Fibroblast of lung (primary cell): ENCODE results near the gene C16orf74. TPM values are rescaled to one million over a fixed set of nuclear protein-coding genes. Genes with fewer than 3 reads are reported as not detected.
A peak's percentile ranks its signal among the peaks of the same experiment; 100 is the strongest.

Experiments
- DNase-seq, 2 donors: peaks; one replicate each; pipeline versions ENCODE4 v3.0.0 to v3.0.0-alpha.2; 2010; ENCODE audit warnings: low read depth in 2 of 2
- H2AFZ ChIP-seq: 2 replicates; pipeline ENCODE4 v1.5.1; 2012; ENCODE audit warnings: low read length, control low read depth, inconsistent platforms
- H3K27ac ChIP-seq: 2 replicates; pipeline ENCODE4 v1.5.1; 2011; ENCODE audit warnings: low read length, control low read depth; ENCODE audit not compliant: insufficient read depth
- H3K27me3 ChIP-seq: 2 replicates; pipeline ENCODE4 v1.5.1; 2011; ENCODE audit warnings: mild to moderate bottlenecking, low read length; ENCODE audit not compliant: control insufficient read depth, insufficient read depth
- H3K36me3 ChIP-seq: 2 replicates; pipeline ENCODE4 v1.5.1; 2011; ENCODE audit warnings: low read length; ENCODE audit not compliant: control insufficient read depth, insufficient read depth
- H3K4me1 ChIP-seq: 2 replicates; pipeline ENCODE4 v1.5.1; 2011; ENCODE audit warnings: low read length; ENCODE audit not compliant: control insufficient read depth, insufficient read depth; ENCODE audit errors: extremely low read depth
- H3K4me2 ChIP-seq: 2 replicates; pipeline ENCODE4 v1.5.1; 2011; ENCODE audit warnings: low read length, control low read depth; ENCODE audit not compliant: insufficient read depth; ENCODE audit errors: extremely low read depth
- H3K4me3 ChIP-seq, 4 experiments: fragments of 200-600 bp in 1 of 4; sonication (generic) in 1 of 4; replicated peaks in 1 of 4; 2 replicates each; pipeline ENCODE4 v1.5.1; 2011 to 2016; ENCODE audit warnings: low read length in 4 of 4, low read depth in 3 of 4, mild to moderate bottlenecking in 3 of 4, control low read depth in 2 of 4, inconsistent platforms in 1 of 4, mixed read lengths in 1 of 4; ENCODE audit not compliant: insufficient read depth in 1 of 4; ENCODE audit errors: control extremely low read depth in 1 of 4
- H3K79me2 ChIP-seq: 2 replicates; pipeline ENCODE4 v1.5.1; 2012; ENCODE audit warnings: mild to moderate bottlenecking, low read length, inconsistent platforms; ENCODE audit not compliant: control insufficient read depth, insufficient read depth
- H3K9ac ChIP-seq: 2 replicates; pipeline ENCODE4 v1.5.1; 2011; ENCODE audit warnings: mild to moderate bottlenecking, low read length, control low read depth; ENCODE audit not compliant: insufficient read depth
- H3K9me3 ChIP-seq: 2 replicates; pipeline ENCODE4 v1.5.1; 2012; ENCODE audit warnings: low read depth, low read length; ENCODE audit not compliant: control insufficient read depth, insufficient read depth
- H4K20me1 ChIP-seq: 2 replicates; pipeline ENCODE4 v1.5.1; 2011; ENCODE audit warnings: low read length; ENCODE audit not compliant: control insufficient read depth, insufficient read depth; ENCODE audit errors: extremely low read depth
- EZH2 ChIP-seq: IDR thresholded peaks from 2 replicates; pipeline ENCODE4 v1.5.1; 2012; ENCODE audit warnings: low read length, control low read depth, mild to moderate bottlenecking; ENCODE audit errors: missing control alignments
- polyA plus RNA-seq, 2 donors: library from polyadenylated mRNA; depleted of rRNA in 1 of 2; stranded (reverse) in 1 of 2; unstranded in 1 of 2; fragments of >200 nt; gene quantifications; 2 replicates each; pipeline ENCODE4 v1.2.1, GENCODE V29; 2011 to 2012; ENCODE audit warnings: missing spikeins in 1 of 2
- total RNA-seq: library from RNA; depleted of rRNA; stranded (reverse); fragments of >200 nt; gene quantifications from 2 replicates; pipeline ENCODE4 v1.2.1, GENCODE V29; 2014
- TF ChIP-seq, protein P1 (sequence below), 2 donors: IDR thresholded peaks in 1 of 2; conservative IDR thresholded peaks in 1 of 2; 1 replicate in 1 of 2; 2 replicates in 1 of 2; pipeline ENCODE4 v1.5.1; 2011 to 2012; ENCODE audit warnings: low read length in 2 of 2, control low read depth in 1 of 2, inconsistent platforms in 1 of 2, low read depth in 1 of 2, mild to moderate bottlenecking in 1 of 2

Gene C16orf74
- total and polyA plus RNA-seq, 2 donors (not counting 1 experiment from before 2014, with no cell fraction given): 4.6 to 6.4 TPM

DNA sequence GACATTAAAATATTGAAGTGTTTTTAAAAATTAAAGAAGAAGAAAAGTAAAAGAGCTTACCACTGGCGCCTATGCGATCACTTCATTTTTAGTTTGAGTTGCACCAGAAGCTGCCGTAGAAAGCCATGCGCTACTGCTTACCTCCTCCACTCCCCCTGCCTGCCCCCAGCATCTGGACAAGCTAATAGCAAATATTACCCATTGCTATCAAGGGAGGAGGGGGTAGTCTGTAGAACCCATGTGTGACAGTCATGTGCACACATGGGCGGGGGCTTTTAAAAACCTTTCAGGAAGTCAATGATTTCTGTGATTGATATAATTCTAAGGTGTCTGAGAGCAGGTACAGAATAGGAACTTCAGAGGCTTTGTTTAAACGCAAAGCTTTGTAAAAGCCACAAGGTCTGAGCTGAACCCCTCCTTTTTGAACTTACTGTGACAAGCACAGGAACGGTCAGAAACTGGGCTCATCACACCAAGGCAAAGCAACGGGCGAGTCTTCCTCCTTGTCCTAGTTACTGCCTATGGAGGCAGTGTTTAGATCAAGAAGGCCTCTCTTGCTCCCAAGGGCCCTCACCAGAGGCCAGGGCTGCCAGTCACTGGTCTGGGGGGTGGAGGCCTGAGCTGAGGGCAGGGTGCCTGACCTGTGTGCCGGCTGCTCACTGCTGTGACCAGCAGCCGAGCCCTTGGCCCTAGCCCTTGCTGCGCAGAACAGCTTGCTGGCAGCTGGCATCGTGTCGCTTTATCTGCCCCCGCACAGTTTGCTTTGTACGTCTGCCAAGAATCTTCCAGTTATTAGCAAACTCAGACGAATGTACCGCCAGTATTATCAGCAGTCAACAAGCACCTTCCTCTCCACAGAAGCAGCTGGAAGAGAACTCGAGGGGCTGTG lies 77.1 kb downstream of the C16orf74 start:
- H4K20me1 ChIP-seq: no peaks in the 10 kb centered on the region
- H3K9me3 ChIP-seq: no peaks in the 10 kb centered on the region
- H3K79me2 ChIP-seq: no peaks in the 10 kb centered on the region
- no peak overlapping the region for H3K9ac ChIP-seq
- H3K36me3 ChIP-seq: peaks cover 9% of the 10 kb centered on the region
- peak; percentile 67 to 74 for DNase-seq
- TF ChIP-seq, protein P1, sequence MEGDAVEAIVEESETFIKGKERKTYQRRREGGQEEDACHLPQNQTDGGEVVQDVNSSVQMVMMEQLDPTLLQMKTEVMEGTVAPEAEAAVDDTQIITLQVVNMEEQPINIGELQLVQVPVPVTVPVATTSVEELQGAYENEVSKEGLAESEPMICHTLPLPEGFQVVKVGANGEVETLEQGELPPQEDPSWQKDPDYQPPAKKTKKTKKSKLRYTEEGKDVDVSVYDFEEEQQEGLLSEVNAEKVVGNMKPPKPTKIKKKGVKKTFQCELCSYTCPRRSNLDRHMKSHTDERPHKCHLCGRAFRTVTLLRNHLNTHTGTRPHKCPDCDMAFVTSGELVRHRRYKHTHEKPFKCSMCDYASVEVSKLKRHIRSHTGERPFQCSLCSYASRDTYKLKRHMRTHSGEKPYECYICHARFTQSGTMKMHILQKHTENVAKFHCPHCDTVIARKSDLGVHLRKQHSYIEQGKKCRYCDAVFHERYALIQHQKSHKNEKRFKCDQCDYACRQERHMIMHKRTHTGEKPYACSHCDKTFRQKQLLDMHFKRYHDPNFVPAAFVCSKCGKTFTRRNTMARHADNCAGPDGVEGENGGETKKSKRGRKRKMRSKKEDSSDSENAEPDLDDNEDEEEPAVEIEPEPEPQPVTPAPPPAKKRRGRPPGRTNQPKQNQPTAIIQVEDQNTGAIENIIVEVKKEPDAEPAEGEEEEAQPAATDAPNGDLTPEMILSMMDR (conservative IDR thresholded peaks at IDR 0.05 in 1 of 2, IDR thresholded peaks at IDR 0.05 in 1 of 2; ENCODE audit: low read depth in 1 of 2, low read length in 2 of 2): no peak
- no peak for TF ChIP-seq EZH2
- H3K4me2 ChIP-seq: peak overlapping the region; percentile 26
- peaks cover 10% of the 10 kb centered on the region for H3K4me1 ChIP-seq
- H3K27me3 ChIP-seq: no peaks in the 10 kb centered on the region
- H2AFZ ChIP-seq: no peak overlapping the region
- peak overlapping the region; percentile 15 for H3K27ac ChIP-seq
- H3K4me3 ChIP-seq: no peak overlapping the region

DNA sequence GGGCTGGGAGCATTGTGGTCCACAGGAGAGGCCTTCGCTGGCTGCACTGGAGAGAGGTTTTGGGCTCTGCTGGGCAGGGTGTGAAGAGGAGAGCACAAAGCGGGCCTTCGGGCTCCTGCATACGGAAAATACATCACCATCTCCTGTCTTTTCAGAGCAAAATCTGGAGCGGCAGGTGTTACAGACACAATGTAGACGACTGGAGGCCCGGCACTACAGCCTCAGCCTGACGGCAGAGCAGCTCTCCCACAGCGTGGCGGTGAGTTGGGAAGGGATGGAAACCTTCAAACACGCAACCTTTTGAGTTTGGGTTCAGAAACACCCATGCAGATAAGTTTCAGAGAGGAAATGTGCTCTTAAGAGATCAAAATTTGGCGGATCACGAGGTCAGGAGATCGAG lies 80.1 kb downstream of the C16orf74 start:
- Histone ChIP-seq H3K4me1 (peaks cover 10% of the 10 kb centered on the region), H3K27ac (no peak overlapping the region), H3K9ac (no peak overlapping the region), H3K27me3 (no peaks in the 10 kb centered on the region), H3K4me2 (no peak overlapping the region), H4K20me1 (no peaks in the 10 kb centered on the region), H3K79me2 (no peaks in the 10 kb centered on the region), H3K4me3 (no peak overlapping the region), H3K9me3 (no peaks in the 10 kb centered on the region), H3K36me3 (peaks cover 20% of the 10 kb centered on the region), H2AFZ (no peak overlapping the region)
- TF ChIP-seq, protein P1 (conservative IDR thresholded peaks at IDR 0.05 in 1 of 2, IDR thresholded peaks at IDR 0.05 in 1 of 2; ENCODE audit: low read depth in 1 of 2, low read length in 2 of 2): no peak
- TF ChIP-seq EZH2: no peak
- no peak for DNase-seq

DNA sequence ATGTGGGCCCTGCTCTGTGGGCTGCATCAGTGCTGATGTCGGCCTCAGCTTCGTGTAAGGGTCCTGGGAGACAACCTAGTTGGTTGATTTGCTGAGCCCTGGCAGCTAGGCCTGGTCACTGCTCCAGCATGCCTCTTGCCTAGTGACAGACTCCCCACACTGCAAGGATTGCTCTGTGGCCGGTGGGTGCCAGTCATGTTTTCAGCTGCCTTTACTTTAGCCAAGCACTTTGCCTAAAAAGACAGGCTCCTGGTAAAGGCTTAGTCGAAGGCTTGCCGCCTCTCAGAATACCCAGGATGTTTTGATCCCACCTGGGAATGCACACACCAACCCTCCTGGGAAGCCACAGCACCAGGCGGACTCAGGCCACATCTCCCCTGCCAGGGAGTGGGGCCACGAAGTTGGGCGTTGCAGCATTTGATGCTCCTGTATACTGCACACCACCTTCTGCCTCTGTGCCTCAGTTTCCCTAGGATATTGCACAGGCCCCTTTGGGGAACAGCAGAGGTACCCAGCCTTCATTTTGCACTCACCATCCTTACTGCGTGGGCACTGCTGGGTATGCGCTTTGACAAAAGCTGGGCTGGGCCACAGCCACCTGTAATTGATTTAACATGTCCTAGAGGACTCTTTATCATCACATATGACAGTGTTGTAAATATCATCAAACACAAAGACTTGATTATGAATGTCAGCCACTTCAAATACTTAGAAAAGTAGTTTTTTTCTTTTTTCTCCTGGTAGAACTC lies 82.0 kb downstream of the C16orf74 start:
- Histone ChIP-seq H3K36me3 (peaks cover 28% of the 10 kb centered on the region), H4K20me1 (no peaks in the 10 kb centered on the region), H3K4me3 (no peak overlapping the region), H3K27me3 (no peaks in the 10 kb centered on the region), H2AFZ (no peak overlapping the region), H3K9me3 (no peaks in the 10 kb centered on the region), H3K9ac (no peak overlapping the region), H3K27ac (no peak overlapping the region), H3K4me1 (peaks cover 4% of the 10 kb centered on the region), H3K79me2 (no peaks in the 10 kb centered on the region), H3K4me2 (no peak overlapping the region)
- TF ChIP-seq EZH2: no peak
- TF ChIP-seq, protein P1 (conservative IDR thresholded peaks at IDR 0.05 in 1 of 2, IDR thresholded peaks at IDR 0.05 in 1 of 2; ENCODE audit: low read depth in 1 of 2, low read length in 2 of 2): no peak
- DNase-seq: no peak
